K562 (cell line): ENCODE data around the gene GAD1. TPM values are rescaled to one million over a fixed set of nuclear protein-coding genes. Genes with fewer than 3 reads are reported as not detected.
A peak's percentile ranks its signal among the peaks of the same experiment; 100 is the strongest.

ENCODE experiments used
- CXXC5 ChIP-seq: fragments of 250-450 bp; sonication (Bioruptor Pico); IDR thresholded peaks from 2 replicates; pipeline ENCODE4 v1.8.0; 2022; ENCODE audit warnings: inconsistent platforms, mild to moderate bottlenecking, moderate library complexity
- PHF20 ChIP-seq: fragments of 450-650 bp; IDR thresholded peaks from 2 replicates; pipeline ENCODE4 v1.6.1; 2018; ENCODE audit not compliant: partially characterized antibody
- PHF21A ChIP-seq: fragments of 450-650 bp; IDR thresholded peaks from 2 replicates; pipeline ENCODE4 v1.6.1; 2017; ENCODE audit warnings: low read depth, borderline replicate concordance
- SMARCA5 ChIP-seq: fragments of 450-650 bp; IDR thresholded peaks from 2 replicates; pipeline ENCODE4 v1.6.1; 2016
- YY1 ChIP-seq, 3 experiments: IDR thresholded peaks; 2 replicates each; pipeline ENCODE4 v1.6.1; 2011; ENCODE audit warnings: low read length in 2 of 3, mild to moderate bottlenecking in 2 of 3, moderate library complexity in 2 of 3, borderline replicate concordance in 1 of 3, control low read depth in 1 of 3, low read depth in 1 of 3; ENCODE audit not compliant: insufficient read depth in 3 of 3, insufficient replicate concordance in 2 of 3, control insufficient read depth in 1 of 3, insufficient read length in 1 of 3; ENCODE audit errors: extremely low read depth in 1 of 3
- ZNF644 ChIP-seq: fragments of 200-800 bp; sonication (Bioruptor generic); IDR thresholded peaks from 2 replicates; pipeline ENCODE4 v1.6.1; 2016; ENCODE audit warnings: low read depth, missing genetic modification characterization, missing compliant biosample characterization
- polyA plus RNA-seq, 8 experiments: library from polyadenylated mRNA; depleted of rRNA in 4 of 8; stranded (reverse) in 5 of 8; unstranded in 3 of 8; fragments of >200 nt; fragmentation: Nextera tagmentation in 2 of 8; fragmentation: Illumina TruSeq in 1 of 8; extraction: Ambion mirVana in 2 of 8; extraction: Trizol in 1 of 8; gene quantifications; 2 replicates each; pipeline versions ENCODE4 v1.2.1 to v1.2.3, GENCODE V29; 2011 to 2014; ENCODE audit warnings: inconsistent platforms in 1 of 8, missing spikeins in 1 of 8
- total RNA-seq, 7 experiments: library from RNA; depleted of rRNA in 6 of 7; stranded (reverse); fragments of >200 nt in 6 of 7; fragmentation: Illumina TruSeq in 2 of 7; extraction: Trizol in 2 of 7; gene quantifications; 2 replicates each; pipeline versions ENCODE4 v1.2.1 to v1.2.3, GENCODE V29; 2011 to 2021; ENCODE audit warnings: low replicate concordance in 1 of 7
- TF ChIP-seq, protein P1 (sequence below), 3 experiments: IDR thresholded peaks in 2 of 3; conservative IDR thresholded peaks in 1 of 3; 2 replicates each; pipeline ENCODE4 v1.5.1; 2011 to 2012; ENCODE audit warnings: low read length in 3 of 3, mild to moderate bottlenecking in 3 of 3, control low read depth in 2 of 3, improper control_type of control experiment in 1 of 3, inconsistent platforms in 1 of 3, low read depth in 1 of 3, mixed read lengths in 1 of 3, moderate library complexity in 1 of 3; ENCODE audit not compliant: insufficient read depth in 2 of 3
- TF ChIP-seq, protein P2 (sequence below), 2 experiments: fragments of 450-650 bp in 1 of 2; sonication (generic) in 1 of 2; formaldehyde crosslinking in 1 of 2; IDR thresholded peaks; 2 replicates each; pipeline versions ENCODE4 v1.7.1 to v1.9.0; 2016 to 2022; ENCODE audit warnings: inconsistent platforms in 1 of 2, mild to moderate bottlenecking in 1 of 2, missing genetic modification reagents in 1 of 2
- TF ChIP-seq, protein P3 (sequence below): fragments of 250-450 bp; sonication (Bioruptor Pico); IDR thresholded peaks from 2 replicates; pipeline ENCODE4 v1.5.0; 2021; ENCODE audit warnings: mild to moderate bottlenecking, borderline replicate concordance

The GAD1 gene
- total and polyA plus RNA-seq, 9 of the 15 experiments (the other 6 are each of a cell fraction or from before 2014, with no cell fraction given): 2.7 to 29.1 (median 15.7) TPM

DNA sequence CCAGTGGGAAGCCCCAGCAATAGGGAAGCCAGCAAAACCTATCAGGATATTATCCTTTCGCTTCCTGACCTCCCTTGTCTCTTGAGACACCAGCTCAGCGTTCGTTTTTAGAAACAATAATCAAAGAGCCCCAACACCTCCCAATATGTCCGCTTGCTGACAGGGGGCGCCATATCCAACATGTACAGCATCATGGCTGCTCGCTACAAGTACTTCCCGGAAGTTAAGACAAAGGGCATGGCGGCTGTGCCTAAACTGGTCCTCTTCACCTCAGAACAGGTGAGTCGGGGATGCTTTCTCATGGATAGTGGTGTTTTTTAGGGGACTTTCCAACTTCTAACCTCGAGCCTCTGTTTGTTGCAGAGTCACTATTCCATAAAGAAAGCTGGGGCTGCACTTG, 28.7 kb downstream of the GAD1 start (continued):
- TF ChIP-seq, protein P1, sequence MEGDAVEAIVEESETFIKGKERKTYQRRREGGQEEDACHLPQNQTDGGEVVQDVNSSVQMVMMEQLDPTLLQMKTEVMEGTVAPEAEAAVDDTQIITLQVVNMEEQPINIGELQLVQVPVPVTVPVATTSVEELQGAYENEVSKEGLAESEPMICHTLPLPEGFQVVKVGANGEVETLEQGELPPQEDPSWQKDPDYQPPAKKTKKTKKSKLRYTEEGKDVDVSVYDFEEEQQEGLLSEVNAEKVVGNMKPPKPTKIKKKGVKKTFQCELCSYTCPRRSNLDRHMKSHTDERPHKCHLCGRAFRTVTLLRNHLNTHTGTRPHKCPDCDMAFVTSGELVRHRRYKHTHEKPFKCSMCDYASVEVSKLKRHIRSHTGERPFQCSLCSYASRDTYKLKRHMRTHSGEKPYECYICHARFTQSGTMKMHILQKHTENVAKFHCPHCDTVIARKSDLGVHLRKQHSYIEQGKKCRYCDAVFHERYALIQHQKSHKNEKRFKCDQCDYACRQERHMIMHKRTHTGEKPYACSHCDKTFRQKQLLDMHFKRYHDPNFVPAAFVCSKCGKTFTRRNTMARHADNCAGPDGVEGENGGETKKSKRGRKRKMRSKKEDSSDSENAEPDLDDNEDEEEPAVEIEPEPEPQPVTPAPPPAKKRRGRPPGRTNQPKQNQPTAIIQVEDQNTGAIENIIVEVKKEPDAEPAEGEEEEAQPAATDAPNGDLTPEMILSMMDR (IDR thresholded peaks at IDR 0.05 in 2 of 3, conservative IDR thresholded peaks at IDR 0.05 in 1 of 3; ENCODE audit: insufficient read depth in 2 of 3, low read depth in 1 of 3, low read length in 3 of 3): peak; percentile 58 to 70 (median 62)
- TF ChIP-seq ZNF644 (tag) (peak; percentile 27; the same call in 1 of the 2 replicates), PHF21A (no peak), CXXC5 (peak; percentile 43; the same call in 1 of the 2 replicates), YY1 (IDR thresholded peaks at IDR 0.05; ENCODE audit: borderline replicate concordance in 1 of 3, control insufficient read depth in 1 of 3, extremely low read depth in 1 of 3, insufficient read depth in 3 of 3, insufficient read length in 1 of 3, insufficient replicate concordance in 2 of 3, low read depth in 1 of 3, low read length in 2 of 3) (peak; percentile 47 to 93 (median 84)), PHF20 (peak; percentile 66), SMARCA5 (no peak)
- TF ChIP-seq, protein P2, sequence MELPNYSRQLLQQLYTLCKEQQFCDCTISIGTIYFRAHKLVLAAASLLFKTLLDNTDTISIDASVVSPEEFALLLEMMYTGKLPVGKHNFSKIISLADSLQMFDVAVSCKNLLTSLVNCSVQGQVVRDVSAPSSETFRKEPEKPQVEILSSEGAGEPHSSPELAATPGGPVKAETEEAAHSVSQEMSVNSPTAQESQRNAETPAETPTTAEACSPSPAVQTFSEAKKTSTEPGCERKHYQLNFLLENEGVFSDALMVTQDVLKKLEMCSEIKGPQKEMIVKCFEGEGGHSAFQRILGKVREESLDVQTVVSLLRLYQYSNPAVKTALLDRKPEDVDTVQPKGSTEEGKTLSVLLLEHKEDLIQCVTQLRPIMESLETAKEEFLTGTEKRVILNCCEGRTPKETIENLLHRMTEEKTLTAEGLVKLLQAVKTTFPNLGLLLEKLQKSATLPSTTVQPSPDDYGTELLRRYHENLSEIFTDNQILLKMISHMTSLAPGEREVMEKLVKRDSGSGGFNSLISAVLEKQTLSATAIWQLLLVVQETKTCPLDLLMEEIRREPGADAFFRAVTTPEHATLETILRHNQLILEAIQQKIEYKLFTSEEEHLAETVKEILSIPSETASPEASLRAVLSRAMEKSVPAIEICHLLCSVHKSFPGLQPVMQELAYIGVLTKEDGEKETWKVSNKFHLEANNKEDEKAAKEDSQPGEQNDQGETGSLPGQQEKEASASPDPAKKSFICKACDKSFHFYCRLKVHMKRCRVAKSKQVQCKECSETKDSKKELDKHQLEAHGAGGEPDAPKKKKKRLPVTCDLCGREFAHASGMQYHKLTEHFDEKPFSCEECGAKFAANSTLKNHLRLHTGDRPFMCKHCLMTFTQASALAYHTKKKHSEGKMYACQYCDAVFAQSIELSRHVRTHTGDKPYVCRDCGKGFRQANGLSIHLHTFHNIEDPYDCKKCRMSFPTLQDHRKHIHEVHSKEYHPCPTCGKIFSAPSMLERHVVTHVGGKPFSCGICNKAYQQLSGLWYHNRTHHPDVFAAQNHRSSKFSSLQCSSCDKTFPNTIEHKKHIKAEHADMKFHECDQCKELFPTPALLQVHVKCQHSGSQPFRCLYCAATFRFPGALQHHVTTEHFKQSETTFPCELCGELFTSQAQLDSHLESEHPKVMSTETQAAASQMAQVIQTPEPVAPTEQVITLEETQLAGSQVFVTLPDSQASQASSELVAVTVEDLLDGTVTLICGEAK (IDR thresholded peaks at IDR 0.05): peak; percentile 83
- TF ChIP-seq, protein P2 (CRISPR knock-in tag; IDR thresholded peaks at IDR 0.05): no peak
- TF ChIP-seq, protein P3, sequence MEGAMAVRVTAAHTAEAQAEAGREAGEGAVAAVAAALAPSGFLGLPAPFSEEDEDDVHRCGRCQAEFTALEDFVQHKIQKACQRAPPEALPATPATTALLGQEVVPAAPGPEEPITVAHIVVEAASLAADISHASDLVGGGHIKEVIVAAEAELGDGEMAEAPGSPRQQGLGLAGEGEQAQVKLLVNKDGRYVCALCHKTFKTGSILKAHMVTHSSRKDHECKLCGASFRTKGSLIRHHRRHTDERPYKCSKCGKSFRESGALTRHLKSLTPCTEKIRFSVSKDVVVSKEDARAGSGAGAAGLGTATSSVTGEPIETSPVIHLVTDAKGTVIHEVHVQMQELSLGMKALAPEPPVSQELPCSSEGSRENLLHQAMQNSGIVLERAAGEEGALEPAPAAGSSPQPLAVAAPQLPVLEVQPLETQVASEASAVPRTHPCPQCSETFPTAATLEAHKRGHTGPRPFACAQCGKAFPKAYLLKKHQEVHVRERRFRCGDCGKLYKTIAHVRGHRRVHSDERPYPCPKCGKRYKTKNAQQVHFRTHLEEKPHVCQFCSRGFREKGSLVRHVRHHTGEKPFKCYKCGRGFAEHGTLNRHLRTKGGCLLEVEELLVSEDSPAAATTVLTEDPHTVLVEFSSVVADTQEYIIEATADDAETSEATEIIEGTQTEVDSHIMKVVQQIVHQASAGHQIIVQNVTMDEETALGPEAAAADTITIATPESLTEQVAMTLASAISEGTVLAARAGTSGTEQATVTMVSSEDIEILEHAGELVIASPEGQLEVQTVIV (CRISPR knock-in tag): no peak
